ENCODE results near the gene FBN1.

The FBN1 gene

GRCh38 chr15:48645558-48646330 lies at the start of gene FBN1:
Gene FBN1, minus strand, starts transcription at chr15:48645709. Its CDS starts 940 bp downstream, at chr15:48644769.
- peak; percentile 72 for DNase-seq (ENCODE audit: low read depth, low spot score)

GRCh38 chr15:48693484-48693883 lies 48.0 kb upstream of the FBN1 start:
- no peak for DNase-seq (ENCODE audit: low read depth, low spot score)

GRCh38 chr15:48688493-48688892 lies 43.0 kb upstream of the FBN1 start:
- no peak for DNase-seq (ENCODE audit: low read depth, low spot score)

- no peak for DNase-seq (ENCODE audit: low read depth, low spot score)
Measured at GRCh38 chr15:48683991-48684765, 38.7 kb upstream of the FBN1 start.

- no peak for DNase-seq (ENCODE audit: low read depth, low spot score)
Measured at GRCh38 chr15:48682942-48683651, 37.6 kb upstream of the FBN1 start.

- no peak for DNase-seq (ENCODE audit: low read depth, low spot score)
Measured at GRCh38 chr15:48681353-48681752, 35.8 kb upstream of the FBN1 start.

- no peak for DNase-seq (ENCODE audit: low read depth, low spot score)
Measured at GRCh38 chr15:48680841-48681240, 35.3 kb upstream of the FBN1 start.

GRCh38 chr15:48679952-48680351 lies 34.4 kb upstream of the FBN1 start:
- DNase-seq (ENCODE audit: low read depth, low spot score) = no peak

- DNase-seq (ENCODE audit: low read depth, low spot score) = no peak
Measured at GRCh38 chr15:48678851-48679250, 33.3 kb upstream of the FBN1 start.

- DNase-seq (ENCODE audit: low read depth, low spot score) = no peak
Measured at GRCh38 chr15:48677821-48678220, 32.3 kb upstream of the FBN1 start.

GRCh38 chr15:48675436-48675835 lies 29.9 kb upstream of the FBN1 start:
- no peak for DNase-seq (ENCODE audit: low read depth, low spot score)

- no peak for DNase-seq (ENCODE audit: low read depth, low spot score)
Measured at GRCh38 chr15:48674876-48675275, 29.4 kb upstream of the FBN1 start.

- DNase-seq (ENCODE audit: low read depth, low spot score) = no peak
Measured at GRCh38 chr15:48672206-48672605, 26.7 kb upstream of the FBN1 start.

GRCh38 chr15:48671103-48672022 lies 25.9 kb upstream of the FBN1 start:
- no peak for DNase-seq (ENCODE audit: low read depth, low spot score)

- DNase-seq (ENCODE audit: low read depth, low spot score) = no peak
Measured at GRCh38 chr15:48667701-48668100, 22.2 kb upstream of the FBN1 start.

- DNase-seq (ENCODE audit: low read depth, low spot score) = no peak
Measured at GRCh38 chr15:48664436-48664835, 18.9 kb upstream of the FBN1 start.

- no peak for DNase-seq (ENCODE audit: low read depth, low spot score)
Measured at GRCh38 chr15:48657950-48658591, 12.6 kb upstream of the FBN1 start.

- DNase-seq (ENCODE audit: low read depth, low spot score) = no peak
Measured at GRCh38 chr15:48654801-48655200, 9.3 kb upstream of the FBN1 start.

GRCh38 chr15:48653913-48654670 lies 8.6 kb upstream of the FBN1 start:
- no peak for DNase-seq (ENCODE audit: low read depth, low spot score)

- DNase-seq (ENCODE audit: low read depth, low spot score) = no peak
Measured at GRCh38 chr15:48653216-48653615, 7.7 kb upstream of the FBN1 start.

Data from iPS DF 19.7 (cell line).